ENCODE measurements around the gene KCNQ1OT1. TPM values are rescaled to one million over a fixed set of nuclear protein-coding genes. Genes with fewer than 3 reads are reported as not detected.
A peak's percentile ranks its signal among the peaks of the same experiment; 100 is the strongest.

The KCNQ1OT1 gene
- total RNA-seq, 4 donors from 2014 or later: 2.5 to 4.5 (median 3.1) TPM

GRCh38 chr11:2701898-2702434 is 2.2 kb upstream of the KCNQ1OT1 start:
- Histone ChIP-seq H3K27me3 (no peaks in the 10 kb centered on the region), H3K27ac (no peak overlapping the region), H3K36me3 (no peaks in the 10 kb centered on the region), H3K4me3 (no peak overlapping the region), H3K9me3 (no peaks in the 10 kb centered on the region), H3K4me1 (peaks cover 22% of the 10 kb centered on the region)
- TF ChIP-seq EP300 (IDR thresholded peaks at IDR 0.05) (no peak), POLR2A (IDR thresholded peaks at IDR 0.05) (no peak), CTCF (IDR thresholded peaks at IDR 0.05) (no peak), POLR2AphosphoS5 (IDR thresholded peaks at IDR 0.05) (no peak)
- WGBS: 98% methylated on average over 5 of the region's 5 CpGs
- peak; percentile 26 to 32 for DNase-seq (ENCODE audit: low spot score in 2 of 2)

GRCh38 chr11:2701230-2701629 is 1.4 kb upstream of the KCNQ1OT1 start:
- Histone ChIP-seq H3K36me3 (no peaks in the 10 kb centered on the region), H3K27ac (peak overlapping the region; percentile 92), H3K4me3 (peak overlapping the region; percentile 63), H3K27me3 (no peaks in the 10 kb centered on the region), H3K9me3 (no peaks in the 10 kb centered on the region), H3K4me1 (peaks cover 22% of the 10 kb centered on the region)
- WGBS: 79% methylated on average over 7 of the region's 7 CpGs
- DNase-seq (ENCODE audit: low spot score in 2 of 2): peak; percentile 47 to 73
- TF ChIP-seq EP300 (IDR thresholded peaks at IDR 0.05) (no peak), POLR2AphosphoS5 (IDR thresholded peaks at IDR 0.05) (no peak)

- Histone ChIP-seq H3K9me3 (no peaks in the 10 kb centered on the region), H3K36me3 (no peaks in the 10 kb centered on the region), H3K4me1 (peaks cover 22% of the 10 kb centered on the region), H3K27me3 (no peaks in the 10 kb centered on the region), H3K27ac (peak overlapping the region; percentile 92), H3K4me3 (peak overlapping the region; percentile 63)
- no peak for TF ChIP-seq POLR2A (IDR thresholded peaks at IDR 0.05)
- no peak for TF ChIP-seq EP300 (IDR thresholded peaks at IDR 0.05)
- no peak for TF ChIP-seq POLR2AphosphoS5 (IDR thresholded peaks at IDR 0.05)
- TF ChIP-seq CTCF (IDR thresholded peaks at IDR 0.05): no peak
- WGBS: 57% methylated on average over 16 of the region's 52 CpGs
- peak; percentile 75 to 92 for DNase-seq (ENCODE audit: low spot score in 2 of 2)
Observed at GRCh38 chr11:2700415-2701211, 819 bp upstream of the KCNQ1OT1 start.

GRCh38 chr11:2699185-2699530 is 636 bp downstream of the KCNQ1OT1 start:
- H3K36me3 ChIP-seq: no peaks in the 10 kb centered on the region
- H3K27me3 ChIP-seq: no peaks in the 10 kb centered on the region
- peaks cover 22% of the 10 kb centered on the region for H3K4me1 ChIP-seq
- WGBS: 64% methylated on average over 11 of the region's 31 CpGs
- DNase-seq (ENCODE audit: low spot score in 2 of 2): peak; percentile 69 to 83
- H3K9me3 ChIP-seq: no peaks in the 10 kb centered on the region
- H3K4me3 ChIP-seq: peak overlapping the region; percentile 63
- TF ChIP-seq POLR2A (IDR thresholded peaks at IDR 0.05) (no peak), EP300 (IDR thresholded peaks at IDR 0.05) (no peak), POLR2AphosphoS5 (IDR thresholded peaks at IDR 0.05) (no peak), CTCF (IDR thresholded peaks at IDR 0.05) (no peak)
- peak overlapping the region; percentile 92 for H3K27ac ChIP-seq

GRCh38 chr11:2698386-2699184 is 1.2 kb downstream of the KCNQ1OT1 start:
- Histone ChIP-seq H3K36me3 (no peaks in the 10 kb centered on the region), H3K27me3 (no peaks in the 10 kb centered on the region), H3K4me3 (peak overlapping the region; percentile 63), H3K9me3 (no peaks in the 10 kb centered on the region), H3K4me1 (peaks cover 24% of the 10 kb centered on the region), H3K27ac (no peak overlapping the region)
- DNase-seq (ENCODE audit: low spot score in 2 of 2): peak in 1 of 2 donors; percentile 66
- WGBS: 60% methylated on average over 20 of the region's 20 CpGs
- TF ChIP-seq CTCF (IDR thresholded peaks at IDR 0.05) (no peak), EP300 (IDR thresholded peaks at IDR 0.05) (no peak), POLR2A (IDR thresholded peaks at IDR 0.05) (no peak), POLR2AphosphoS5 (IDR thresholded peaks at IDR 0.05) (no peak)
